Superior temporal gyrus (tissue), 1 donor: Measurements from ENCODE around the gene GRIA2.

Experiments
- DNase-seq: peaks from one replicate; pipeline ENCODE4 v3.0.0-alpha.2; 2016; ENCODE audit errors: extremely low spot score

GRIA2 gene

DNA sequence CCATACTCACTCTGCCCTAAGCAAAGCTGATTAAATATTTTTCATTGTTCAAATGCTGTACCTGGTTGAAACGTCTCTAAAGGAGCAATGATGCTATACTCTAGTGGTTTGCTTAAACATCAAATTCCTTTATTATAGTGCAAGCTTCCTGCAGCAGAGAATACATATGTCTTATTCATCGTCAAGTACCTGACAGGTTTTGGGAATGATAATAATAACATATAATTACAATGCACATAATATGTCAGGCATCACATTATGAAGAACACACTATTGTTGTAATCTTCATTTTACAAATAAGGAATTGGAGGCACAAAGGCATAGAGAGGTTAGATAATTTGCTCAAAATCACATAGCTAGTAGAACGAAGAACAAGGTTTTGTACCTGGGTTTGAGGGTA is 151.6 kb downstream of the GRIA2 start:
- no peak for DNase-seq

DNA sequence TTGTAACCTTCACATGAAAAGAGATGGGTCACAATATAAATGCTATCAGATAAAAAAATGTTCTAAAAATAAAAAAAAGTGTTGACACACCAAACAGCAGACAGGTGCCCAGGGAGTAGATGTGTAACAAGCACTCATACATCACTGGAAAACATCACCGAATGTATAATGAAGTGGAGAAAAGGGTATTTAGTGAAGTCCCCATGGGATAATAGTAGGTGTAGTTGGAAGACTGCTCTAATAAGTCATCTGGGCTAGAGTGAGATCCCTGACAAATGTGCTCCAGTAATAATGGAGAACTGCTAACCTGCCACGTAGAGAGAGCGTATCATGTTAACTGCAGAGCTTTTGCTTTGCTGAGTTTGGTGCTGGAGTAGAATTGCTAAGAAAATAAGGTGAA is 152.0 kb downstream of the GRIA2 start:
- DNase-seq: no peak

DNA sequence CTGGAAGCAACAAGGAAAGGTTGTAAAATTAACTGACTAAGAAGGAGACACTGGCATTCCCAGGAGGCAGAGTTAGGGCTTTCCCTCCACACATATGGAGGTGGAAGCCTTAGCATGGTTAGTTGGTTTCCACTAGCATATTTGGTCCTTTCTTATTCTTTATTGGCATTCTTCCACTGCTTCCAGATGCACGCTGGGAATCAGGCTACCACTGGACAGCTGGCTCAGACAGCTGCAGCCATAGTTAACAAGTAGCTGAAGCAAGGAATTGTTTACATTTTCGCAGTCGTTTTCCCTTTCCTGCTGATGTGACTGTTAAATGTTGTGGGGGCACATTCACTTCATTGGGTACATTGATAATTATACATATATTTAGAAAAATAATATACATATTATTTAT is 169.2 kb downstream of the GRIA2 start:
- DNase-seq: no peak

DNA sequence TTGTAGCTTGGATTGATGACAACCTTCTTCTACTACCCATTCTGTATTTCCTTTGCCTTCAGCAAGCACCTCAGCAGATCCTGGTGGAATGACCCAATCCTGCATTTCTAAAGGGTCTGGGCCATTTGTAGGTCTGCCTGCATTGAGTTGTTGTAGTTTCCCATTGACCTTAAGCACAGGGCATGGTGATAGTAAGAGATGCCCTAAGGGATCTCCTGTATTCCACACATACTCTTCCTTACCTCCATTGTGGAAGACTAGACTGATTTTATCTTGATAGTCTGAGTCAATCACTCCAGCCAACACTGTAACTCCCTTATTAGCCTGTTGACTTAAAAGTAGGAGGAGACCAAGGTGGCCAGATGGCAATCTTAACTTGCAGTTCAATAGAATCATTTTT is 184.5 kb downstream of the GRIA2 start:
- DNase-seq: no peak
